Measurements from ENCODE around the gene SH3BP5.

Gene SH3BP5

DNA sequence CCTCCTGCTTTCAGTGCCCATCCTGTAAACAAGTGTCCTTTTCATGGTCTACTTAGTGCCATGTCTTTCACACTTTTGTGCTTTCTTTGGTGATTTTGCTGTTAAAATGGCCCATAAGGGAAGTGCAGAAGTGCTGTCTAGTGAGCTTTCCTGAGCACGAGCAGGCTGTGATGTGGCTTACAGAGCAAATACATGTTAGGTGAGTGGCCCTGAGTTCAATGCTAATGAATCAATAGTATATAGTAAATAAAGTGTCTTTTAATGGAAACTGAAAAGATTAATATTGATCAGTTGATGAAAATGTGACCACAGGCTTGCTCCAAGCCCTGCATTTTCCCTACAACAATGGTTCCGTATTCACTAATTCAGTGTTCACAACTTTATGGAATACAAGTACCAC, 5.7 kb downstream of the SH3BP5 start:
- H3K27me3 ChIP-seq (replicated peaks; ENCODE audit: control insufficient read depth, insufficient read depth, low read length): no peaks in the 10 kb centered on the region
- H3K36me3 ChIP-seq (ENCODE audit: control insufficient read depth, insufficient read depth, low read length): peaks cover 2% of the 10 kb centered on the region
- TF ChIP-seq, protein P1, sequence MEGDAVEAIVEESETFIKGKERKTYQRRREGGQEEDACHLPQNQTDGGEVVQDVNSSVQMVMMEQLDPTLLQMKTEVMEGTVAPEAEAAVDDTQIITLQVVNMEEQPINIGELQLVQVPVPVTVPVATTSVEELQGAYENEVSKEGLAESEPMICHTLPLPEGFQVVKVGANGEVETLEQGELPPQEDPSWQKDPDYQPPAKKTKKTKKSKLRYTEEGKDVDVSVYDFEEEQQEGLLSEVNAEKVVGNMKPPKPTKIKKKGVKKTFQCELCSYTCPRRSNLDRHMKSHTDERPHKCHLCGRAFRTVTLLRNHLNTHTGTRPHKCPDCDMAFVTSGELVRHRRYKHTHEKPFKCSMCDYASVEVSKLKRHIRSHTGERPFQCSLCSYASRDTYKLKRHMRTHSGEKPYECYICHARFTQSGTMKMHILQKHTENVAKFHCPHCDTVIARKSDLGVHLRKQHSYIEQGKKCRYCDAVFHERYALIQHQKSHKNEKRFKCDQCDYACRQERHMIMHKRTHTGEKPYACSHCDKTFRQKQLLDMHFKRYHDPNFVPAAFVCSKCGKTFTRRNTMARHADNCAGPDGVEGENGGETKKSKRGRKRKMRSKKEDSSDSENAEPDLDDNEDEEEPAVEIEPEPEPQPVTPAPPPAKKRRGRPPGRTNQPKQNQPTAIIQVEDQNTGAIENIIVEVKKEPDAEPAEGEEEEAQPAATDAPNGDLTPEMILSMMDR (IDR thresholded peaks at IDR 0.05; ENCODE audit: insufficient read depth, low read length, poor library complexity, severe bottlenecking): no peak
- no peak overlapping the region for H3K4me3 ChIP-seq (replicated peaks; ENCODE audit: low read depth, low read length)
- no peak for DNase-seq (ENCODE audit: extremely low read depth, insufficient read length)

DNA sequence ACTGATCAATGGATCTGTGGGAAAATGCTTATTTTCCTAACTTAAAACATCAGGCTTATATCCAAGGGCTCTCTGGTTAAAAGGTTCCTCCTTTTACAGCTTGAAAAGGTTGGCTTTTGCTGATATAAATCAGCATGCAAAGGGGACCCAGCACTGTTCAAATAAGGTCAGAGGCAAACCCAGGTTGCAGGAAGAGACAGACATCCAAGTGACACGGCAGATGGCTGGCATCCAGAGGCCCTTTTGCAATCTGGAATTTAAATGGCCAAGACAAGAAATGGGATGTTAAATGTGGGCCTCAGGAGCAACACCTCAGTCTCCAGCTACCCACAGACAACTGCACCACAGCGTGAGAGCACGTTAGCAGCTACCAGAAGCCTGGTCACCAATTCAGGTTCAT, 6.3 kb downstream of the SH3BP5 start:
- DNase-seq (ENCODE audit: extremely low read depth, insufficient read length): no peak
- Histone ChIP-seq H3K27me3 (replicated peaks; ENCODE audit: control insufficient read depth, insufficient read depth, low read length) (no peaks in the 10 kb centered on the region), H3K4me3 (replicated peaks; ENCODE audit: low read depth, low read length) (no peak overlapping the region), H3K36me3 (ENCODE audit: control insufficient read depth, insufficient read depth, low read length) (peaks cover 2% of the 10 kb centered on the region)
- TF ChIP-seq, protein P1 (IDR thresholded peaks at IDR 0.05; ENCODE audit: insufficient read depth, low read length, poor library complexity, severe bottlenecking): no peak

DNA sequence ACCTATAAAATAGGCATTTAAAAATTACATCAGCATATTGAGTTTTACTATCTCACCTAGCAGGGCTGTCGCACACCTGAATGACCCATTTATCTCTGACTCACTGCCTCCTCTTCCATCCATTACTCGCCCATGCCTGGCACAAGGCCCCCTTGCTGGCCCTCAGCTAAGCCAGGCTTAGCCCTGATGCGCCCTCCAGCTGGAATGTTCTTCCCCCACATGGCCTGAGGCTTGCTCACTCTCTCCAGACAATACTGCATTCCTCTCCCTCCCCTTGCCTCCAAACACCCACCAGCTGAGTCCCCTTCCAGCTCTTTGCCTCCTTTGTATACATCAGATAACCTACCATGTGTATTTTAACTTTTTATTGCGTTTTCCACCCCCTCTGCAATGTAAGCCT, 7.2 kb downstream of the SH3BP5 start:
- H3K27me3 ChIP-seq (replicated peaks; ENCODE audit: control insufficient read depth, insufficient read depth, low read length): no peaks in the 10 kb centered on the region
- TF ChIP-seq, protein P1 (IDR thresholded peaks at IDR 0.05; ENCODE audit: insufficient read depth, low read length, poor library complexity, severe bottlenecking): no peak
- DNase-seq (ENCODE audit: extremely low read depth, insufficient read length): no peak
- H3K36me3 ChIP-seq (ENCODE audit: control insufficient read depth, insufficient read depth, low read length): peaks cover 2% of the 10 kb centered on the region
- no peak overlapping the region for H3K4me3 ChIP-seq (replicated peaks; ENCODE audit: low read depth, low read length)

DNA sequence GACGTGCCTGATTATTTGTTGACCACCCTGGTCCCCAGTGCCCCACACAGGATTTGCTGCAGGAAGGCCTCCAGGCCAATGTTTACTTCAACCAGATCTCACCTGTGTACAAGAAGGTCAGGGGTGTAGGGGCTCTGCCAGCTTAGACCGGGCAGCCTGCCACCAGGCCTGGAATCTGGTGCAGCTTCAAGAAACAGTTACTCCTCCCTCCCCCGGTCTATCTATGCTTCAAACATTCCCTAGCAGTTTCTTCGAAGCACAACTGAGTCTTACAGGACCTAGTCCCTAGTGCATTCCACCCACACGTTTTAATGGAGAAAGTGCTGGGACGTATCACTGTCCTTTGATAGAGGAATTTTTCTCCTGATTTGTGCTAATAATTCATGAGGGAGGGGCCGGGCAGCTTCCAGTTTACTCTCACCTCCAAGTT, 8.0 kb downstream of the SH3BP5 start:
- DNase-seq (ENCODE audit: extremely low read depth, insufficient read length): no peak
- TF ChIP-seq, protein P1 (IDR thresholded peaks at IDR 0.05; ENCODE audit: insufficient read depth, low read length, poor library complexity, severe bottlenecking): no peak
- H3K4me3 ChIP-seq (replicated peaks; ENCODE audit: low read depth, low read length): no peak overlapping the region
- no peaks in the 10 kb centered on the region for H3K27me3 ChIP-seq (replicated peaks; ENCODE audit: control insufficient read depth, insufficient read depth, low read length)
- H3K36me3 ChIP-seq (ENCODE audit: control insufficient read depth, insufficient read depth, low read length): peaks cover 2% of the 10 kb centered on the region

DNA sequence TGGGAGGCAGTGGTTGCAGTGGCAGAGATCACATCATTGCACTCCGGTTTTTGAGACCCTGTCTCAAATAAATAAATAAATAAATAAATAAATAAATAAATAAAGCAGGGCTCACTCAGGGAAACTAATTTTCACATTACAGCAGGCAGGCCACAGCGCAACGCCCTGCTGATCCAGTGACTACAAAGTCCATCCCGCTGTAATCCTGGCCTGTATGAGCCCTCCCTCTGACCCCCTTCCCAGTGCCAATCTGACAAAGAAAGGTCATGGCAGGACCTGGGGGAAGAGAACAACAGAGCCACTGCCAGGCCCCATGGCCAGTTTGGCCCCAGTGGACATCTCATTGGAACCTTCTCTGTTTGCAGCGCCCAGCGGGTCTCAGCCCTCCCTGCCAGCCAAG, 9.3 kb downstream of the SH3BP5 start:
- DNase-seq (ENCODE audit: extremely low read depth, insufficient read length): no peak
- TF ChIP-seq, protein P1 (IDR thresholded peaks at IDR 0.05; ENCODE audit: insufficient read depth, low read length, poor library complexity, severe bottlenecking): no peak
- Histone ChIP-seq H3K27me3 (replicated peaks; ENCODE audit: control insufficient read depth, insufficient read depth, low read length) (no peaks in the 10 kb centered on the region), H3K36me3 (ENCODE audit: control insufficient read depth, insufficient read depth, low read length) (peaks cover 2% of the 10 kb centered on the region), H3K4me3 (replicated peaks; ENCODE audit: low read depth, low read length) (no peak overlapping the region)

DNA sequence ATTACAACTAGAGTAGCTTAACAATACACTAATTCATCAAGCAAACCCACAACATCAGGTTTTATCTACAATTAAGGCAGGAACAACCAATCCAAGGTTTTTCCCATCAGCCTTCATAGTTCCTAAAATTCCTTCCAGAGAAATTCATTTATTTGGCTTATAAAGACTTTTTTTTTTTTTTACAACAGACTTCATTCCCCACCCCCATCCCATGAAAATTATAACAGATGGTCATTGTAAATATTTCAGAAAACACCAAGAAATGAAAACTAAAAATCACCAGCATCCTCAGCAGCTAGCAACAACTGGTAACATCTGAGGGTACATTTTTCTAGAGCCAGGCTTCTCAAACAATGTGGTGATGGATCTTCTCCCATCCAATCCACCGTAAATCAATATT, 11.0 kb downstream of the SH3BP5 start:
- Histone ChIP-seq H3K36me3 (ENCODE audit: control insufficient read depth, insufficient read depth, low read length) (no peaks in the 10 kb centered on the region; the same call in none of the 2 replicates), H3K27me3 (replicated peaks; ENCODE audit: control insufficient read depth, insufficient read depth, low read length) (no peaks in the 10 kb centered on the region), H3K4me3 (replicated peaks; ENCODE audit: low read depth, low read length) (no peak overlapping the region)
- TF ChIP-seq, protein P1 (IDR thresholded peaks at IDR 0.05; ENCODE audit: insufficient read depth, low read length, poor library complexity, severe bottlenecking): no peak
- DNase-seq (ENCODE audit: extremely low read depth, insufficient read length): no peak

Data from GM06990 (cell line).